Keratinocyte (primary cell): ENCODE results near the gene GANAB.

Experiments
- EZH2 ChIP-seq: IDR thresholded peaks from one replicate; pipeline ENCODE4 v1.6.1; 2012; ENCODE audit warnings: inconsistent platforms, mild to moderate bottlenecking, low read length, moderate library complexity
- TF ChIP-seq, protein P1 (sequence below), 3 experiments: IDR thresholded peaks in 1 of 3; conservative IDR thresholded peaks in 1 of 3; optimal IDR thresholded peaks in 1 of 3; 2 replicates in 2 of 3; 3 replicates in 1 of 3; pipeline versions ENCODE3 to v1.5.1; 2011; ENCODE audit warnings: low read length in 3 of 3, mild to moderate bottlenecking in 3 of 3, moderate library complexity in 2 of 3, control low read depth in 1 of 3, inconsistent platforms in 1 of 3; ENCODE audit not compliant: insufficient read depth in 2 of 3; ENCODE audit errors: extremely low read depth in 1 of 3

DNA sequence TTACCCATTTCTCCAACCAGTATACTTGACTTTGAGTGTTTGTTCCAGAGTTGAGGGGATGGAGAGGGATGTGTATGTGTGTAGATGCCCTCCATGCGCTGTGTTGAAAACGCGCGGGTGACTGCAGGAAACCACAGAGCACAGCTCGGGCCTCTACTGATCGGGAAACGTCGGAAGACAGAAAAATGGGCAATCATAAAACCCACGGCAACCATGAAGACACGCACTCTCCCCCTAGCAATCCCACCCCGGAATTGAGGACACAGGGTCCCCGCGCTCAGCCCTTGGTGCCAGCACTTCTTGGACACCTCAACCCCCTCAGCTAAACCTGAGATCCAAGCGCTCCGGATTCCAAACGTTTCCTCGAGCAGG lies 24.8 kb upstream of the GANAB start:
- TF ChIP-seq, protein P1, sequence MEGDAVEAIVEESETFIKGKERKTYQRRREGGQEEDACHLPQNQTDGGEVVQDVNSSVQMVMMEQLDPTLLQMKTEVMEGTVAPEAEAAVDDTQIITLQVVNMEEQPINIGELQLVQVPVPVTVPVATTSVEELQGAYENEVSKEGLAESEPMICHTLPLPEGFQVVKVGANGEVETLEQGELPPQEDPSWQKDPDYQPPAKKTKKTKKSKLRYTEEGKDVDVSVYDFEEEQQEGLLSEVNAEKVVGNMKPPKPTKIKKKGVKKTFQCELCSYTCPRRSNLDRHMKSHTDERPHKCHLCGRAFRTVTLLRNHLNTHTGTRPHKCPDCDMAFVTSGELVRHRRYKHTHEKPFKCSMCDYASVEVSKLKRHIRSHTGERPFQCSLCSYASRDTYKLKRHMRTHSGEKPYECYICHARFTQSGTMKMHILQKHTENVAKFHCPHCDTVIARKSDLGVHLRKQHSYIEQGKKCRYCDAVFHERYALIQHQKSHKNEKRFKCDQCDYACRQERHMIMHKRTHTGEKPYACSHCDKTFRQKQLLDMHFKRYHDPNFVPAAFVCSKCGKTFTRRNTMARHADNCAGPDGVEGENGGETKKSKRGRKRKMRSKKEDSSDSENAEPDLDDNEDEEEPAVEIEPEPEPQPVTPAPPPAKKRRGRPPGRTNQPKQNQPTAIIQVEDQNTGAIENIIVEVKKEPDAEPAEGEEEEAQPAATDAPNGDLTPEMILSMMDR (optimal IDR thresholded peaks at IDR 0.05 in 1 of 3, IDR thresholded peaks at IDR 0.05 in 1 of 3, conservative IDR thresholded peaks at IDR 0.05 in 1 of 3; ENCODE audit: extremely low read depth in 1 of 3, insufficient read depth in 2 of 3, low read length in 3 of 3) = no peak
- no peak for TF ChIP-seq EZH2
